ENCODE measurements around the gene MAP3K8.

Gene MAP3K8

DNA sequence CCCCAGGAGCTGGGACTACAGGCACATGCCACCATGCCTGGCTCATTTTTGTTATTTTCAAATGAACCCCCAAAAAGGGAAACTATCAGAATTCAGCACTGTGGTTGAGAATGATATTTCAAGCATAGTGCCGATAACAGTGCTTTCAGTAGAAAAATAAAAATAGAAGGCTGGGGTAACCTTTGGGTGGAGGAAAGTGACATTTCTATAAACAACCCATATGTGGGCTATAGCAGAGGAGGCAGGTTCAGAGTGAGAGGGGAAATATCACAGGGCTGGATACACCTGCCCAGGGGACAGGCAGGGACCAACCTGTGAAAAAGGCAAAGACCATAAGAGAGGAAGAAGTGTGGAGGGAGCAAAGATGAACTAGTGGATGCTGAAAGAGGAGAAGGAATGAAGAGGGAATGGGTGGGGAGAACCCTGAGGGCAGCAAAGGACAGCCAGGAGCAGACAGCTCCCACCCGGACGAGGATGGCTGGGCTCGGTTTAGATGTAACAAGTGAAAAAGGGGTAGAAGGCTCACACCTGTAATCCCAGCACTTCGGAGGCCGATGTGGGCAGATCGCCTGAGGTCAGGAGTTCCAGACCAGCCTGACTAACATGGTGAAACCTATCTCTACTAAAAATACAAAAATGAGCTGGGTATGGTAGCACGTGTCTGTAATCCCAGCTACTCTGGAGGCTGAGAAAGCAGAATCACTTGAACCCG, 56.5 kb downstream of the MAP3K8 start:
- DNase-seq (ENCODE audit: low read depth) = no peak

DNA sequence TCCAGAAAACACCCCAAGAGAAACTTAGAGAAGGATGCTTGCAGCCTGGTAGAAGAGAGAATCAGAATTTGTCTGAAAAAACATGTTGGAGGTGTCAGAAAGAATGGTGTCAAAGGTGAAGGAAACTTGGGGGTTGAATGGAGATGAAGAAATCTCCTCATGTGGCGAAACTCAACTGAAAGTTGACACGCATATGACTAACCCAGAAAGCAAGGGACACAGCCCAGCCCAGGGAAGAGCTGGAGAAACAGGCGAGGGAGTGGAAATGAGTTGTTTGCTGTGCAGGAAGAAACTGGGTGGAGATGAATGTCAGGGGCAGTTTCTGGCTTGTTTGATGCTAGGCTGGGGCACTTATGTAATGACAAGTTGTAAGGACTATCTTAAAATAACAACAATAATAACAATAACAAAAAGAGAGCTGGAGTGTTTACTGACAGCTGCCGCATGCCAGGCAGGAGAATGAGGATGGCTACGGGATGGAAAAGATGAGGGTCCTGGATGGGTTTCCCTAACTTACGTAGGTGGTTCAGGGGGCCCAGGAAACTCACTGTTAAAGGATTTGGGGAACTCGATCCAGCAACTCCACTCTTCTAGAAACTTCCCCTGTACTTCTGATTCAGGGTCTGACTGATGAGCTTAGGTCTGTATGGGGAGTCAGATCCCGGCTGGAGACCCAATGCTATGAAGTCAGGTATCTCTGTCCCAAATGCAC, 57.4 kb downstream of the MAP3K8 start:
- no peak for DNase-seq (ENCODE audit: low read depth)

- no peak for DNase-seq (ENCODE audit: low read depth)
Observed at GRCh38 chr10:30491916-30492515, 58.0 kb downstream of the MAP3K8 start.

GRCh38 chr10:30493609-30494530, 59.9 kb downstream of the MAP3K8 start:
- peak; percentile 2 for DNase-seq (ENCODE audit: low read depth)

- no peak for DNase-seq (ENCODE audit: low read depth)
Observed at GRCh38 chr10:30494558-30494957, 60.6 kb downstream of the MAP3K8 start.

GRCh38 chr10:30495687-30496086, 61.7 kb downstream of the MAP3K8 start:
- DNase-seq (ENCODE audit: low read depth) = no peak

DNA sequence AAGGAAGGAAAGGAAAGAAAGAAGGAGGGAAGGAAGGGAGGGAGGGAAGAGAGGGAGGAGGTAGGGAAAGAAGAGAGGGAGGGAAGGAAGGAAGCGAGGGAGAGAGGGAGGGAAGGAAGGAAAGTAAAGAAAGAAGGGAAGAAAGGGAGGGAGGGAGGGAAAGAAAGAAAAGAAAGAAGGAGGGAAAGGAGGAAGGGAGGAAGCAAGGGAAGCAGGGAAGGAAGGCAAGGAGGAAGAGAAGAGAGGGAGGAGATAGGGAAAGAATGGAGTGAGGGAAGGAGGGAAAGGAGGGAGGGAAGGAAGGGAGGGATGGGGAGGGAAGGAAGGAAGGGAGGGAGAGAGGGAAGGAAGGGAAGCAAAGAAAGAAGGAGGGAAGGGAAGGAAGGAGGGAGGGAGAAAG, 65.8 kb downstream of the MAP3K8 start:
- no peak for DNase-seq (ENCODE audit: low read depth)

DNA sequence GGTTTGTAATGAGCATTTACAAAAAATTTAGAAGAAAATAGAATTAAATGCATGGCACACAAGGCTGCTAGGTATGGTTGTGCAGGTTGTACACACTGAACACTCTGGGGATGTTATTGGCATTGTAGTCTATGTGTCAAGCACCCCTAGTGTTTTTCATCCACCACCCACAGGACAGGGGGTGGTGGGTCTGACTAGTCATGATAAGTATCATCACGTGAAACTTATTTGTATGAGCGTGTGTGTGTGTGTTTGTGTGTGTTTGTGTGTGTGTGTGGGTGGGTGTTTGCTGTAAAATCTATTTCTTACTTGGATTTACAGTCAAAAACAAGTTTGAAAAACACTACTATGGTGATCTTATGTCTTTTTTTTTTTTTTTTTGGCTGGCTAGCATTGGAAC, 66.5 kb downstream of the MAP3K8 start:
- DNase-seq (ENCODE audit: low read depth) = no peak

- no peak for DNase-seq (ENCODE audit: low read depth)
Observed at GRCh38 chr10:30500963-30501504, 67.0 kb downstream of the MAP3K8 start.

- DNase-seq (ENCODE audit: low read depth) = no peak
Observed at GRCh38 chr10:30502266-30503060, 68.5 kb downstream of the MAP3K8 start.

DNA sequence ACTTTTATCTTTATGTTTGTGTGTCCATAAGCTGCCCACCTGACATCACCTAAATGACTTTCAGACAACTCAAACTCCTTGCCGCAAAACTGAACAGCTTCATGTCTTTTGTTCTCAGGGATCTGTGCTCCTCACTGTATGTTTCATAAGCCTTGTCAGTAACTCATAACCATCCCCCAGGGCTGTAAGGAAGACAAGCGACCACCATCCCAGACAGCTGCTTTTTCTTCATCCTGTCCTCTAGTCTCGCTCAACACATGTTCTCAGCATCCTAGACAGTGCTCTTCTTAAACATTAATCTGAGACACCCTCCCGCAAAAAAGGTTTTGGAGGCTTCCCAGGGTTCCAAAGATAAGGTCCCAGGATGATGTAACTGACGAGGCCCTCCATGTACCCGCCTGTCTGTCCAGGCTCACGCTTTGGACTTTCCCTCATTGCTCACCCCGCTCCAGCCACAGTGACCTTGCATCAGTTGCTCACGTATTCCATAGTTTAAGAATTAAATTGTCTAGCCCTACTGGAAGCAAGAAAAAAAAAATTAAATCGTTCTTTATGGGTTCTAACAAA, 69.8 kb downstream of the MAP3K8 start:
- DNase-seq (ENCODE audit: low read depth) = no peak

DNA sequence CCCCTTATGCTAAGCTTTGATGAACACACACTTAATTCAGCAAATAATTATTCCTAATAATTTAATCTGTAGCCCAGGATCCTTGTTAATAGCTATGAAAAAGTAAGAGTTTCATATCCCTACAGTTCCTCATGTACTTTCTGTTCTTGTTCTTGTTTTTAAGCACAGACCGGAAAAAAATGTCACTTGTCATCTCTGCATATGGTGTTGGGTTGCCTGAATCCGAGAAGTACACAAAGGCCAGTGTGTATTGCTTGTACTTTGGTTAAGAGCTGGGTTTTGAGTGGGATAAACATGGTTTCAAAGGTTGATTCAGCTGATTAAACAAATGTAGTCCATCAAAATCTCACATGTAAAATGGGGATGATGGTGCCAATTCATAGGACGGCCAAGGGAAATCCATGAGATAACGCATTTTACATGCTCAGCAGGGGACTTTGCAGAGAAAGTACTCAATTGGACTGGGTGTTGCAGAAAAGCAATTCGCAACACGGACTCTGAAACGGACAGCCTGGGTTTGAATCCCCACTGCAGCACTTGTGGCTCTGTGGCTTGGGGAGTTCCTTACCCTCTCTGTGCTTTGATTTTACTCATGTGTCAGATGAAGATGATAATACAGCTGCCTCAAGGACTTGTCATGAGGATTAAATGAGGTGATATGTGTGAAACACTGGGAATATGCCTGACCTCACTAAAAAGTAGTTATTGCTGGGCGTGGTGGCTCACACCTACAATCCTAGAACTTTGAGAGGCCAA, 71.7 kb downstream of the MAP3K8 start:
- DNase-seq (ENCODE audit: low read depth) = no peak

- no peak for DNase-seq (ENCODE audit: low read depth)
Observed at GRCh38 chr10:30509508-30509907, 75.5 kb downstream of the MAP3K8 start.

DNA sequence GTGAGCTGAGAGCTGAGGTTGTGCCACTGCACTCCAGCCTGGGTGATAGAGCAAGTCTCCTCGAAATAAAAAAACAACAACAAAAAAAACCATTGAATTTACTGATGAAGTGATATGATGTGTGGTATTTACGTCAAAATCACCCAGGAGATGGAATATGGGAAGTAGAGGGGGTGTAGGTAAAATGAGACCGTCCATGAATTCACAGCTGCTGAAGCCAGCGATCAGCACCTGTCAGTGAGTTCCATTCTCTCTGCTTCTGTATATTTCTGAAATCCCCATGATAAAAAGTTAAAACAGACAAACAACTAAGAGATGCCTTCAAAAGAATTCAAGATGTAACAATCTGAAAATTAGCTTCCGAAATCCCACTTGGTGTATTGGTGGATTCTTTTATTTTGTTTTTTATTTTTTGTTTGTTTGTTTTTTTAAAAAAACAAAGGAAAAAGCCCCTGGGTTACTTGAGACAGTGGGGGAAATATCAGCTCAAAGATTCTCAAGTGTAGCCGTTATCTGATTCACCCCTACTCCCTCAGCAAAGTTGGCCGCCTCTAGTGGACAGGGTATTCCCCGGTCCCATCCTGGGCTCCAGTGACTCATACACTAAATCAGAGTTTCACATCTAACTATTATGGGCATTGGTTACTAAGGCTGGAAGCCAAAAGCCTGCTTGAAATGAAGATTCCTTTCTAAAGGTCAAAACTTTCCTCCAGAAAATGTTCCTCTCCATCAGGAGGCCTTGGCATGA, 76.4 kb downstream of the MAP3K8 start:
- DNase-seq (ENCODE audit: low read depth) = no peak

DNA sequence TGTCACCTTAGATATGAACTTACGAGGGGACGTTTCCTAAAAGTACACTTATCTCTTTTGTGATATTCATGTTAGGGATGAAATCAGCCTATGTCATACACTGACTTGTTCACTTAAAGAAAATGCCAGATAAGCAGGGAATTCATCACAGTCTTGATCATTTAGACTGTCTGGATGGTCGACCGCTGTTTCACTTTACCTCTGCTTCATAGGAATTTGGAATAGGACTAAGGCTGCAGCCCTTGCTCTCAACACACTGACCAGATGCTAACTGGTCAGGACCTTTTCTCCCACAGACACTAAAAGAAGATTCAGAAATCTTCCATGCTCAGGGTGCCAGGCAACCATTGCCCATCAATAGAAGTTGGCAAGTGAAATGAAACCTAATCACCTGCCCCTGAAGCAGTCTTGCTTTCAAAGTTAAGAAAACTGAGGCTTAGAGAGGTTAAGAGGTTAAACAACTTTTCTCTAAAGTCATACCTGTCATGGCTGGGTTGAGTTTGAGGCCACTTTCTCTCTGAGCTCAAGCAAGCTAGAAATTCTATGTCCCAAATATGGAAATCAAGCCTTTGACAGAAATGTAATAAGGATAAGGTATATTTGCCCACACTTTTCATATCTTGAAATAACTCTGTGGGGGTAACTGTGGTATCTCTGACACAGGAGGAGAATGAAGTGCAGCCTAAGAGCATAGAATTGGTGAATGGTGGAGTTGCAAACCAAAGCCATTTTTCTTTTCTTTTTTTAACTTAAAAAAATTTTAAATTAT, 77.1 kb downstream of the MAP3K8 start:
- DNase-seq (ENCODE audit: low read depth) = no peak
